OCI-LY1 (cell line): ENCODE results near the gene SPCS2.

Experiments used
- H2AFZ ChIP-seq: fragments of 200-600 bp; sonication (generic), shearing (Covaris generic); 2 replicates; pipeline ENCODE4 v1.6.0; 2014; ENCODE audit warnings: antibody characterized with exemption, mild to moderate bottlenecking, low read length
- H3F3A ChIP-seq: fragments of 200-600 bp; sonication (generic), shearing (Covaris generic); 2 replicates; pipeline ENCODE4 v1.6.0; 2014; ENCODE audit warnings: mild to moderate bottlenecking, antibody characterized with exemption, low read length, moderate library complexity; ENCODE audit not compliant: insufficient read depth
- H3K27ac ChIP-seq: fragments of 200-600 bp; sonication (generic); 2 replicates; pipeline ENCODE4 v1.5.1; 2014; ENCODE audit warnings: low read length, mixed run types, mild to moderate bottlenecking, low read depth; ENCODE audit not compliant: poor library complexity, severe bottlenecking
- H3K27me3 ChIP-seq: fragments of 200-600 bp; sonication (generic); 2 replicates; pipeline ENCODE4 v1.6.0; 2014; ENCODE audit warnings: antibody characterized with exemption, mild to moderate bottlenecking, low read length, moderate library complexity; ENCODE audit not compliant: insufficient read depth
- H3K36me3 ChIP-seq: fragments of 200-600 bp; sonication (generic); 2 replicates; pipeline ENCODE4 v1.6.1; 2014; ENCODE audit warnings: mild to moderate bottlenecking, antibody characterized with exemption, low read length, moderate library complexity, mixed read lengths; ENCODE audit not compliant: insufficient read depth
- H3K4me1 ChIP-seq: fragments of 200-600 bp; sonication (generic); 2 replicates; pipeline ENCODE4 v1.5.1; 2014; ENCODE audit warnings: mild to moderate bottlenecking, low read length, moderate library complexity; ENCODE audit not compliant: insufficient read depth, severe bottlenecking
- H3K4me2 ChIP-seq: fragments of 200-600 bp; sonication (generic), shearing (Covaris generic); 2 replicates; pipeline ENCODE4 v1.6.1; 2014; ENCODE audit warnings: low read length
- H3K4me3 ChIP-seq: fragments of 200-600 bp; sonication (generic); 2 replicates; pipeline ENCODE4 v1.5.1; 2014; ENCODE audit warnings: low read length, low read depth, mild to moderate bottlenecking, mixed read lengths; ENCODE audit not compliant: poor library complexity, severe bottlenecking
- H3K79me2 ChIP-seq: fragments of 200-600 bp; shearing (Covaris generic); 2 replicates; pipeline ENCODE4 v1.6.1; 2016; ENCODE audit warnings: mixed run types, low read length, mixed read lengths; ENCODE audit not compliant: insufficient read depth
- H3K9ac ChIP-seq: fragments of 200-600 bp; sonication (generic), shearing (Covaris generic); 2 replicates; pipeline ENCODE4 v1.6.1; 2014; ENCODE audit warnings: mild to moderate bottlenecking, low read length, mixed read lengths
- H3K9me2 ChIP-seq: fragments of 200-600 bp; sonication (generic), shearing (Covaris generic); 2 replicates; pipeline ENCODE4 v1.6.1; 2014; ENCODE audit warnings: low read depth, mild to moderate bottlenecking, low read length, mixed read lengths
- H3K9me3 ChIP-seq: fragments of 200-600 bp; shearing (Covaris generic); 2 replicates; pipeline ENCODE4 v1.6.1; 2014; ENCODE audit warnings: low read length, mixed read lengths
- H4K20me1 ChIP-seq: fragments of 200-600 bp; sonication (generic), shearing (Covaris generic); 2 replicates; pipeline ENCODE4 v1.6.0; 2016; ENCODE audit warnings: mild to moderate bottlenecking, low read length; ENCODE audit not compliant: insufficient read depth
- EZH2 ChIP-seq: fragments of 200-600 bp; sonication (generic), shearing (Covaris generic); IDR thresholded peaks from 2 replicates; pipeline ENCODE4 v1.8.0; 2017; ENCODE audit warnings: borderline replicate concordance, mixed run types, mild to moderate bottlenecking, antibody characterized with exemption, low read length, moderate library complexity, mixed read lengths
- TF ChIP-seq, protein P1 (sequence below): fragments of 200-600 bp; sonication (generic), shearing (Covaris generic); IDR thresholded peaks from 2 replicates; pipeline ENCODE4 v1.5.1; 2017; ENCODE audit warnings: mild to moderate bottlenecking, antibody characterized with exemption, low read length, moderate library complexity, mixed read lengths

SPCS2 gene

DNA sequence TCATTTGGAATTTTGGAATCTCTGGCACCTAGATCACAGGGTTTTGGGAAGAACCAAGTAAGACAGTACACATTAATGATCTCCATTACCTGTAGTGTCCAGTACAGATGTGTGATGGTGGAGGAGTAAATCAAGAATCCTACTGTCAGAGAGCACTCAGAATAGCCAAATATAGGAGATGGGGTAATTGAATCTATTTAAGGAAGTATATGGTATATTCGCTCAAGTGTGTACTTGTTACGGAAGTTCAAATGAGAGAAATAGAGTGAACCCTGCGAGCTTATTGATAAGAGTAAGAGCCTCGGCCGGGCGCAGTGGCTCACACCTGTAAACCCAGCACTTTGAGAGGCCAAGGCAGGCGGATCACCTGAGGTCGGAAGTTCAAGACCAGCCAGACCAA lies 2.2 kb downstream of the SPCS2 start:
- H2AFZ ChIP-seq = no peak overlapping the region
- H3K4me3 ChIP-seq = peak overlapping the region; percentile 99
- peaks cover 55% of the 10 kb centered on the region for H3K36me3 ChIP-seq
- no peaks in the 10 kb centered on the region for H3K9me3 ChIP-seq
- H3K79me2 ChIP-seq = peaks cover 74% of the 10 kb centered on the region
- no peaks in the 10 kb centered on the region for H3K9me2 ChIP-seq
- H3F3A ChIP-seq = no peaks in the 10 kb centered on the region
- peak overlapping the region; percentile 97 for H3K4me2 ChIP-seq
- no peaks in the 10 kb centered on the region for H4K20me1 ChIP-seq
- peak overlapping the region; percentile 85 for H3K27ac ChIP-seq
- no peaks in the 10 kb centered on the region for H3K27me3 ChIP-seq
- TF ChIP-seq EZH2 = no peak
- TF ChIP-seq, protein P1, sequence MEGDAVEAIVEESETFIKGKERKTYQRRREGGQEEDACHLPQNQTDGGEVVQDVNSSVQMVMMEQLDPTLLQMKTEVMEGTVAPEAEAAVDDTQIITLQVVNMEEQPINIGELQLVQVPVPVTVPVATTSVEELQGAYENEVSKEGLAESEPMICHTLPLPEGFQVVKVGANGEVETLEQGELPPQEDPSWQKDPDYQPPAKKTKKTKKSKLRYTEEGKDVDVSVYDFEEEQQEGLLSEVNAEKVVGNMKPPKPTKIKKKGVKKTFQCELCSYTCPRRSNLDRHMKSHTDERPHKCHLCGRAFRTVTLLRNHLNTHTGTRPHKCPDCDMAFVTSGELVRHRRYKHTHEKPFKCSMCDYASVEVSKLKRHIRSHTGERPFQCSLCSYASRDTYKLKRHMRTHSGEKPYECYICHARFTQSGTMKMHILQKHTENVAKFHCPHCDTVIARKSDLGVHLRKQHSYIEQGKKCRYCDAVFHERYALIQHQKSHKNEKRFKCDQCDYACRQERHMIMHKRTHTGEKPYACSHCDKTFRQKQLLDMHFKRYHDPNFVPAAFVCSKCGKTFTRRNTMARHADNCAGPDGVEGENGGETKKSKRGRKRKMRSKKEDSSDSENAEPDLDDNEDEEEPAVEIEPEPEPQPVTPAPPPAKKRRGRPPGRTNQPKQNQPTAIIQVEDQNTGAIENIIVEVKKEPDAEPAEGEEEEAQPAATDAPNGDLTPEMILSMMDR = no peak
- H3K9ac ChIP-seq = peak overlapping the region; percentile 100; the same call in 1 of the 2 replicates
- H3K4me1 ChIP-seq = peaks cover 51% of the 10 kb centered on the region

DNA sequence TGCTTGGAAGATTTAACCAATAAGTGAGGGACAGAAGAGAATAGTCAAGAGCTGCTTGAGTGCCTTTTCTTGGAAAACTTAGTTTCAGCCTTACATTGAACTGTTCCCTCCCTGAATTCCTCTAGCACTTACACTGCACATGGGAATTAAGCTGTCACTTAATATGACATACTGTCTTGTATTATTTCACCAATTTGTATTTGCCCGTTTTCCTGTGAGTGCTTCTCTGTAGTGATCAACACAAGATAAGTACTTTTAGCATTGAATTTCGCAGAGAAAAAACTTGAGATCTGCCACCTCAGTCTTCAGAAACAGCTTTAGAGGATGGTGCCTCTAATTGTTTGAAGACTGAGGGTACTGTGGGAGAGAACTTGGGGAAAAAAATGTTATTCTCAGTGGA lies 3.7 kb downstream of the SPCS2 start:
- Histone ChIP-seq H3K4me3 (no peak overlapping the region), H3F3A (no peaks in the 10 kb centered on the region), H4K20me1 (no peaks in the 10 kb centered on the region), H3K9ac (no peak overlapping the region), H3K36me3 (peaks cover 67% of the 10 kb centered on the region), H3K4me2 (peak overlapping the region; percentile 22; the same call in 1 of the 2 replicates), H3K9me3 (no peaks in the 10 kb centered on the region), H3K27me3 (no peaks in the 10 kb centered on the region), H3K79me2 (peaks cover 89% of the 10 kb centered on the region), H2AFZ (no peak overlapping the region), H3K27ac (no peak overlapping the region), H3K9me2 (no peaks in the 10 kb centered on the region), H3K4me1 (peaks cover 50% of the 10 kb centered on the region)
- TF ChIP-seq EZH2 = no peak
- TF ChIP-seq, protein P1 = no peak

DNA sequence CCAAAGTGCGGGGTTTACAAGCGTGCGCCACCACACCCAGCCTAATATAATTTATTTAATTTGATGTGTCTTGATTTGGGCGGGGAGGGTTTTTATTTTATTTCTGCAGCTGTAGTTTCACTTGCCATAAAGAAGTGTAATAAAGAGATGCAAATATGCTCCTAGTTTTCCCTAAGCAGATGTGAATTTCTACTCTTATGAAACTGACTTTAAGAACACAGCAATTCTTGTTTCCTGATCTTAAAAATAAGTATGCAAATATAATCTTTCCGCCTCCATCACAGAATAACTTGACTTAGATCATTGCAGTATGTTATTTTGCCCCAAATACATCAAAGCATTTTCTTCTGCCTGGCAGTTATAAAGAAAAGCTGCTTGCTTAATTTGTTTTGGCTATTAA lies 4.4 kb downstream of the SPCS2 start:
- Histone ChIP-seq H3K4me1 (peaks cover 43% of the 10 kb centered on the region), H3F3A (no peaks in the 10 kb centered on the region), H3K4me3 (no peak overlapping the region), H3K9me2 (no peaks in the 10 kb centered on the region), H3K27me3 (no peaks in the 10 kb centered on the region), H3K4me2 (peak overlapping the region; percentile 5; the same call in 1 of the 2 replicates), H3K79me2 (peaks cover 94% of the 10 kb centered on the region), H4K20me1 (no peaks in the 10 kb centered on the region), H2AFZ (no peak overlapping the region), H3K27ac (peak overlapping the region; percentile 5), H3K9me3 (no peaks in the 10 kb centered on the region), H3K36me3 (peaks cover 71% of the 10 kb centered on the region), H3K9ac (no peak overlapping the region)
- TF ChIP-seq, protein P1 = no peak
- TF ChIP-seq EZH2 = no peak
